ENCODE measurements around the gene PLIN5.

The PLIN5 gene

DNA sequence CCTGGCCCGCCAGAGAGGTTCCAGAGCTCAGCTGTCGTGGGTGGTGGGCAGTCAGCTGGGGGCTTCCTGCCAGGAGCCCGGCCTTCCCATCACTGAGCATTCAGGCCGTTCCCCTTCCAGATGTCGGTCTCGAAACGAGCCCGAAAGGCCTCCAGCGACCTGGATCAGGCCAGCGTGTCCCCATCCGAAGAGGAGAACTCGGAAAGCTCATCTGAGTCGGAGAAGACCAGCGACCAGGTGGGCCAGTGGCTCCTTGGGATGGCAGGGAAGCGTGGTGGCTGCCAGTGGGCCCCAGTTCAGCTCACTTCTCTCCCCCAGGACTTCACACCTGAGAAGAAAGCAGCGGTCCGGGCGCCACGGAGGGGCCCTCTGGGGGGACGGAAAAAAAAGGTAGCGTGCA lies 43.6 kb downstream of the PLIN5 start:
- DNase-seq (ENCODE audit: low read depth) = no peak

DNA sequence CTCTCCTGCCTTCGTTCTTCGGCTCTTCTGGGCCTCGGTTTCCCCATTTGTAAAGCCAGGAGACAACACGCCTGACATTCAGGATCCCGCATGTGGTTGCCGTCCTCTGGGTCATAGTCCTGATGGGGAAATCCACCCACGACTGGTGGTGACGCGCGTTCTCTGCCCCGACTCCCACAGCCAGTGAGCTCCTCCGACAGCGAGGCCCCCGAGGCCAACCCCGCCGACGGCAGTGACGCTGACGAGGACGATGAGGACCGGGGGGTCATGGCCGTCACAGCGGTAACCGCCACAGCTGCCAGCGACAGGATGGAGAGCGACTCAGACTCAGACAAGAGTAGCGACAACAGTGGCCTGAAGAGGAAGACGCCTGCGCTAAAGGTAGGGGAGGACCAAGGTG lies 46.5 kb downstream of the PLIN5 start:
- no peak for DNase-seq (ENCODE audit: low read depth)

DNA sequence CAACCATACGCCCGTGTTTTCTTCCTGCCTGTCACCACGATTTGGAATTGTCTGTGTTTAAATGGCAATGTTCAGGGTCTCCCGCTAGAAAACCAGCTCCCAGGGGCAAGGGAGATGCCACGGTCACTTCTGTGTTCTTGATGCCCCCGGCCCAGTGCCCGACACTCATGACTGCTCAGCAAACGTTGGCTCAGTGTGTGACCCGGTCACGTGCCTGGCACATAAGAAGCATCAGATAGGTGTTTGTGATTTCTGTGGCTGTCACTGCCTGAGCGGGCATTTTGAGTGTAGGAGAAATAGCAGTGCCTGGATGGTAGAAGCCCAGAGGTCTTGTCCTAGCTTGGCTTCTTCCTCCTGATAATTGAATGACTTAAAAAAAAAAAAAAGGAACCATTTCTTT lies 47.5 kb downstream of the PLIN5 start:
- no peak for DNase-seq (ENCODE audit: low read depth)

DNA sequence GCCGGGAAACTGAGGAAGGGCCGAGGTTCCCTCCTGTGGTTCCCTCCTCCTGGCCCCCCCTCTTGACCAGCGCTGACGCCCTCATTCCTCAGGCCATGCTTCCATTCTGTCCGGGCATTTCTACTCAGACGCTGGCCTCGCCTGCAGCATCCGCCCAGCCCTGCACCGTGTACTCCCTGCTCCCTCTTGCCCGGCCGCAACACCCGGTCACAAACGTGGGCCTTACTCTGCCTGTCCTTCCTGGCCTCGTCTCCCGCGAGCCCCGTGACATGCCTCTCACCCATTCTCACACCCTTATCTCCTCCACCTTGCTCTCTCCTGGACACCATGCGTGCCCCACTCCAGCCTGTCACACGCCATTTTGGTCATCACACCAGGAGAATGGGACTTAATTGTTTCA lies 51.6 kb downstream of the PLIN5 start:
- DNase-seq (ENCODE audit: low read depth) = no peak

DNA sequence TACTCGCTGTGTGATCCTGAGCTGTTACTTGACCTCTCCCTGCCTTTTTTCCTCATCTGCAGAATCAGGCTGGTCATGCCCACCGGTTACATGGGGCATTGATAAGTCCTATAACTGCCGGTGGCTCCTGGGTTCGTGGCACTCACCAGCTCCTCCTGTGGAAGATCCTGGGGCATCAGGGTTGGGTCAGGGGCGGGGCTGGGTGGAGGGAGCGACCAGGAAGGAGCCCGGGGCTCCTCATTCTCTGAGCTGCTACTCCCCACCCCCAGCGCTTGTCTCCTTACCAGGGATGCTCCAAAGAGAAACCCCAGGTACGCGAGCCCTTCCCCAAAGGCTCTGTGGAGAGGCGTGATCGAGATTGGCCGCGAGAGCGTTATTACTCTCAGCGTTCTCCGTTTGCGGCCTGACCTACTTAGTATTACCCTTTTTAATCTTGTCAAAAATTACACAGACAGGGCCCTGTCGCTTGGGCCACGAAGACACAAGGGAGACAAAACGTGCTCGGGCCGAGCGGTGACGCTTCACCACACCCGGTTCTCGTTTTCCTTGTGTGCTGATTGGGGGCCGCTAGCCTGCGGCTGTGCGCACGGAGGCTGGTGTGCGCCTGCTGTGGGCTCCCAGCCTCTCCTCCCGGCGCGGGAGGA lies 52.2 kb downstream of the PLIN5 start:
- DNase-seq (ENCODE audit: low read depth) = no peak

DNA sequence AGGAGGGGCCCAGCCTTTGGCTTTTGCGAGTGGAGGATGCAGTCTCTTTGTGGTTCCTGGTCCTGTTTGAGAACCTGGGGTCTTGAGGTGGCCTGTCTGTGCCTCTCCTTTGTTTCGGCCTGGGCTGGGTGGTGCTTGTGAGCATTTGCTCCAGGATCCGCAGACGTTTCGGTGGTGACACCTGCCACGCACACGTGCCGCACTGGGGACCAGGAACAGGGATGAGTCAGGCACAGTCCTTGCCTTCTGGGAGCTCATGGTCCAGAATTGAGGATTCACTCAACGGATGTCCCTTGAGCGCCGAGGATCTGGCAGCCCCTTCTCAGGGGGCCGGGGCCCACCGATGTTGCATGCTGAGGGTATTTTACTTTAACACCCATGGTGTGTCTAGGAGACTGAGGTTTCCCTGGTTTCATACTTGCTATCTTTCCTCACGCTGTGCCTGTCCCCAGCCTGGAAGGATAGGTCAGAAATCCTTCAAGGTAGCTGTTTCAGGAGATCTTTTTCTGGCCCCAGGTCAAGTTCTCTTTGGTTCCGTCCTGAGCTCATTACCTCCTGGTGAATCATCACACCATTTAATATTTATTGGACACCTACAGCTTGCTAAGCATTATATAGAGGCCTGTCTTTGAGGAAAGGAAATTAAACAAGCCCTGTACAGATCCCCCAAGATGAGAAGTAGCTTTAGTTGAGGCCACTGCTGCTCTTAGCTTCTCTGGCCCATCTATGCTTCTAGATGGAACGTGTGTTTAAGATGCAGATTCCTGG lies 57.8 kb downstream of the PLIN5 start:
- no peak for DNase-seq (ENCODE audit: low read depth)

DNA sequence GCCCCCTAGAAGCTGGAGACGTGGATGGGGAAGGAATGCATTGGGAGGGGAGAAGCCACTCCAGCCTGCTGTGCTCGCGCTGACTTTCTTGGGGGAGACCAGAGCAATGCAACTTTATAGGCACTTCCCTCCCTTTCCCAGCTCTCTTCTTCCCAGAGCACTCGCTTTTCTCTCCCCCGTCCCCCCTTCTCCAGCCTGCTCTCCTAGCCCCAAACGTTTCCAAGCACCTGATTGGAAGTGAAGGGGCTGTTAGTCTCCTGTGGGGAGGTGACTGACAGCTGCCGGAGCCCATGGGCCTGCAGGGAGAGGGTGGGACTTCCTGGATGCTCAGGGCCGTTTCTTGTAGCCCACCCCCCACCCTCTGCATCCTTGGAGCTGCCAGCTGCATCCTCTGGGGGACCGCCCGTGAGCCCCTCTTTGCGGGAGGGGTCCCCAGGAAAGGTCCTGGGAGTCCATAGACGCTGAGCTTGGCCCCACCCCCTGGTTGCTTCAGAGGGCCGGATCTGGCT lies 60.5 kb downstream of the PLIN5 start:
- no peak for DNase-seq (ENCODE audit: low read depth)

DNA sequence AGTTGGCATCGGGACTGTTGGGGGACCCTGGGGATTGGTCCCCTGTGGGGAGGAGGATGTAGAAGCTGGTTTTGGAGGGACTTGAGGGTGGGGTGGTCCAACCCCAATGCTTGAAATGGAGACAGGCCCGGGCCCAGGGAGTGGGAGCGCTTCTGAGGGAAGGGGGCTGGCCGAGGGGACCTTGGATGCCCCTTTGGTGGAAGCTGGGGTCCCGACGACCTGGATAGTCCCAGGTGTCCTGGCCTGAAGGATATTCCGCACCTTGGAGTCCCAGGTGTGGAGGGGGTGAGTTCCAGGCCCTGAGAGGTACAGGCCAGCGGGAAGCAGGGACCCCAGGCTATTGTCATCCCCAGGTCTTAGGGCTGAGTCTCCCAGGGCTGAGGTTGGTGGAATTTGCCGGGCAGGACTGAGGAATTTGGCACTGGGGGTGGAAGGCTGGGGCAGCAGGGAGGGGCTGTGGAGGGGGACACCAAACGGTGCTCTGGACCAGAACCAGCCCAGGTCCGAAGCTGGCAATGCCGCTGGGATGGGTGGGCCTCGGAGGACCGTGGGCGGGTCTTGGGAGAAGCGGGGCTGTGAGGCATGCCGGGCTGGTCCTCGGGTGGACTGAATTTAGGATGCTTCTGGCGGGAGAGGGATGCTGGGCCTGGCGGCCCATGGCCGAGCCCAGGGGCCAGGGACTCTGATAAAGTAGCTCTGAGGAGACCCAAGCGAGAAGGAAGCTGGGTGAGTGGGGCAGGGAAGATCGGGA lies 61.1 kb downstream of the PLIN5 start:
- no peak for DNase-seq (ENCODE audit: low read depth)

DNA sequence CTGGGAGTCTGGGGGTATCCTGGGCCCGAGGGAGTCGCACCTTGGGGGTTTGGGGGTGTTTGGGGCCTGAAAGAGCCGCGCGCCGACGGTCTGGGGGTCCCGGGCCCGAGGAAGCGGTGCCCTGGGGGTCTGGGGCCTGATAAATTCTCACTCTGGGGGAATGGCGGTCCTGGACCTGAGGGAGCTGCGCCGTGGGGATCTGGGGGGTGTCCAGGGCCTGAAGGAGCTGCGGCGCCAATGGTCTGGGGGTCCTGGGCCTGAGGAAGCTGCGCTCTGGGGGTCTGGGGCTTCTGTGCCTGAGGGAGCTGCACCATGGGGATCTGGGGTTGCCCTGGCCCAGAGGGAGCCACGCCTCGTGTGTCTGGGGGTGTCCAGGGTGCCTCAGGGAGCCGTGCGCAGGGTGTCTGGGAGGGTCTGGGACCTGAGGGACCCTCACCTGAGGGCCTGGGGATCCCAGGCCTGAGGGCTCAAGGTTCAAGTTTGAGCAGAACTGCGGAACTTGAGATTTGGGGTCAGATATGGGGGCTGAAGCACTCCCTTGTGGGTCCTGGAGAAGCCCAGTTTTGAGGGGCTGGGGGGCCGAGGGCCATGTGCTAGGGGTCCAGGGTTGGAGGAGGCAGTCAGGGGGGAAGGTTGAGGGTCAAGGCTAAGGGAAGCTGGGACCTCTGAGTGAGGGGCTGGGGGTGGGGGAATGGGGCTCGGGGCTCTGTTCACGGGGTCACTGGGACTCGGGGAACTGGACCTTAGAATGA lies 61.8 kb downstream of the PLIN5 start:
- no peak for DNase-seq (ENCODE audit: low read depth)

All from stimulated activated CD8-positive, alpha-beta memory T cell treated with anti-CD3 and anti-CD28 coated beads, Interleukin-15, amount 100 ng/mL, for 1 hour (primary cell).